Liver (tissue), 9 donors: Measurements from ENCODE around the gene GNG8. TPM values are rescaled to one million over a fixed set of nuclear protein-coding genes. Genes with fewer than 3 reads are reported as not detected.
A peak's percentile ranks its signal among the peaks of the same experiment; 100 is the strongest.

Experiments
- DNase-seq: peaks from one replicate; pipeline ENCODE4 v3.0.0-alpha.2; 2017; ENCODE audit warnings: low spot score
- H3K27ac ChIP-seq, 2 donors: one replicate each; pipeline ENCODE4 v1.7.0; 2013; ENCODE audit warnings: inconsistent platforms in 2 of 2, low read length in 2 of 2, control low read depth in 1 of 2, low read depth in 1 of 2, mild to moderate bottlenecking in 1 of 2
- H3K27me3 ChIP-seq, 4 donors: one replicate each; pipeline versions ENCODE4 v1.6.1 to v1.7.0; 2013; ENCODE audit warnings: low read length in 3 of 4, inconsistent platforms in 1 of 4, mild to moderate bottlenecking in 1 of 4, moderate library complexity in 1 of 4; ENCODE audit not compliant: control insufficient read depth in 4 of 4, insufficient read depth in 4 of 4
- H3K36me3 ChIP-seq, 4 donors: one replicate each; pipeline versions ENCODE4 v1.6.1 to v1.7.0; 2013; ENCODE audit warnings: low read length in 3 of 4, mild to moderate bottlenecking in 3 of 4, low read depth in 1 of 4, moderate library complexity in 1 of 4; ENCODE audit not compliant: control insufficient read depth in 4 of 4, insufficient read depth in 3 of 4
- H3K4me1 ChIP-seq, 4 donors: one replicate each; pipeline versions ENCODE4 v1.6.1 to v1.7.0; 2013; ENCODE audit warnings: low read length in 3 of 4, mild to moderate bottlenecking in 3 of 4, moderate library complexity in 1 of 4; ENCODE audit not compliant: control insufficient read depth in 4 of 4, insufficient read depth in 4 of 4
- H3K4me3 ChIP-seq, 3 donors: one replicate each; pipeline versions ENCODE4 v1.6.1 to v1.7.0; 2013; ENCODE audit warnings: low read length in 3 of 3, control low read depth in 1 of 3, low read depth in 1 of 3, mild to moderate bottlenecking in 1 of 3
- H3K9ac ChIP-seq, 2 donors: one replicate each; pipeline ENCODE4 v1.7.0; 2013; ENCODE audit warnings: low read length in 2 of 2, mild to moderate bottlenecking in 2 of 2, moderate library complexity in 2 of 2, control low read depth in 1 of 2, low read depth in 1 of 2
- H3K9me3 ChIP-seq, 4 donors: one replicate each; pipeline versions ENCODE4 v1.6.1 to v1.7.0; 2013; ENCODE audit warnings: low read length in 3 of 4; ENCODE audit not compliant: control insufficient read depth in 4 of 4
- ATF3 ChIP-seq: IDR thresholded peaks from 2 replicates; pipeline ENCODE4 v1.6.1; 2016; ENCODE audit warnings: antibody characterized with exemption
- CTCF ChIP-seq: fragments of 150-350 bp; IDR thresholded peaks from 2 replicates; pipeline ENCODE4 v1.5.1; 2017; ENCODE audit warnings: improper control_type of control experiment, low read depth, low read length; ENCODE audit not compliant: missing input control
- EGR1 ChIP-seq, 2 donors: IDR thresholded peaks; 2 replicates each; pipeline ENCODE4 v1.6.1; 2016 to 2018; ENCODE audit warnings: antibody characterized with exemption in 2 of 2, low read depth in 2 of 2
- FOXA1 ChIP-seq: IDR thresholded peaks from 2 replicates; pipeline ENCODE4 v1.6.1; 2016; ENCODE audit warnings: antibody characterized with exemption
- FOXA2 ChIP-seq: IDR thresholded peaks from 2 replicates; pipeline ENCODE4 v1.6.1; 2016; ENCODE audit warnings: antibody characterized with exemption
- GABPA ChIP-seq, 2 donors: IDR thresholded peaks in 1 of 2; conservative IDR thresholded peaks in 1 of 2; 2 replicates each; pipeline ENCODE4 v1.6.1; 2016; ENCODE audit warnings: antibody characterized with exemption in 2 of 2, mild to moderate bottlenecking in 1 of 2, moderate library complexity in 1 of 2
- HNF4A ChIP-seq, 2 donors: conservative IDR thresholded peaks; 2 replicates each; pipeline ENCODE4 v1.6.1; 2016; ENCODE audit warnings: antibody characterized with exemption in 2 of 2, mild to moderate bottlenecking in 2 of 2
- HNF4G ChIP-seq: IDR thresholded peaks from 2 replicates; pipeline ENCODE4 v1.6.1; 2016; ENCODE audit warnings: antibody characterized with exemption
- JUND ChIP-seq, 2 donors: IDR thresholded peaks; 2 replicates each; pipeline ENCODE4 v1.6.1; 2016; ENCODE audit warnings: antibody characterized with exemption in 2 of 2
- MAX ChIP-seq: IDR thresholded peaks from 2 replicates; pipeline ENCODE4 v1.6.1; 2016; ENCODE audit warnings: antibody characterized with exemption
- NR2F2 ChIP-seq: IDR thresholded peaks from 2 replicates; pipeline ENCODE4 v1.6.1; 2016; ENCODE audit warnings: antibody characterized with exemption
- RAD21 ChIP-seq, 2 donors: IDR thresholded peaks; 2 replicates each; pipeline ENCODE4 v1.6.1; 2016; ENCODE audit warnings: antibody characterized with exemption in 2 of 2, mild to moderate bottlenecking in 2 of 2
- REST ChIP-seq: IDR thresholded peaks from 2 replicates; pipeline ENCODE4 v1.6.1; 2016; ENCODE audit warnings: antibody characterized with exemption, mild to moderate bottlenecking
- RXRA ChIP-seq, 2 donors: IDR thresholded peaks; 2 replicates each; pipeline ENCODE4 v1.6.1; 2017 to 2018; ENCODE audit warnings: antibody characterized with exemption in 2 of 2, mild to moderate bottlenecking in 1 of 2
- SP1 ChIP-seq: IDR thresholded peaks from 2 replicates; pipeline ENCODE4 v1.6.1; 2018; ENCODE audit warnings: antibody characterized with exemption, mild to moderate bottlenecking
- TAF1 ChIP-seq: conservative IDR thresholded peaks from 2 replicates; pipeline ENCODE4 v1.6.1; 2016; ENCODE audit warnings: antibody characterized with exemption, mild to moderate bottlenecking
- YY1 ChIP-seq: IDR thresholded peaks from 2 replicates; pipeline ENCODE4 v1.6.1; 2016; ENCODE audit warnings: antibody characterized with exemption, mild to moderate bottlenecking
- ZBTB33 ChIP-seq: IDR thresholded peaks from 2 replicates; pipeline ENCODE4 v1.6.1; 2016; ENCODE audit warnings: antibody characterized with exemption
- WGBS: extraction: QIAGEN DNeasy Blood & Tissue Kit; methylation state at CpG from one replicate; pipeline ENCODE4 v1.1.7; 2013; 5-methylcytosine and 5-hydroxymethylcytosine counted together
- polyA plus RNA-seq, 2 donors: library from polyadenylated mRNA; stranded (reverse) in 1 of 2; unstranded in 1 of 2; fragments of 200-250 nt in 1 of 2; fragments of >200 nt in 1 of 2; fragmentation: Nextera tagmentation in 1 of 2; extraction: Ambion mirVana in 1 of 2; gene quantifications; one replicate each; pipeline versions ENCODE4 v1.2.1 to v1.2.3, GENCODE V29; 2013 to 2015
- total RNA-seq, 2 donors: library from RNA; depleted of rRNA; stranded (reverse); fragments of >200 nt; gene quantifications; one replicate each; pipeline ENCODE4 v1.2.3, GENCODE V29; 2014
- donor health status: healthy.
- donor health status: healthy.
- donor health status: healthy.
- donor health status: healthy.
- donor health status: healthy.

The GNG8 gene
- total and polyA plus RNA-seq, 4 donors = not detected

GRCh38 chr19:46602392-46603194 is 33.4 kb downstream of the GNG8 start:
- Histone ChIP-seq H3K4me3 (peak overlapping the region; percentile 71 to 95 (median 80)), H3K27me3 (no peaks in the 10 kb centered on the region), H3K4me1 (peaks cover 12 to 51% (median 44%) of the 10 kb centered on the region in 4 donors), H3K27ac (peak overlapping the region; percentile 72 to 87), H3K36me3 (peaks cover 1 to 6% (median 2%) of the 10 kb centered on the region in 4 donors), H3K9me3 (peaks cover 0 to 2% (median under 1%) of the 10 kb centered on the region in 4 donors), H3K9ac (peak overlapping the region; percentile 63 to 96)
- TF ChIP-seq GABPA (IDR thresholded peaks at IDR 0.05 in 1 of 2, conservative IDR thresholded peaks at IDR 0.05 in 1 of 2) = no peak
- no peak for TF ChIP-seq RXRA (IDR thresholded peaks at IDR 0.05)
- TF ChIP-seq NR2F2 = no peak
- no peak for TF ChIP-seq JUND (IDR thresholded peaks at IDR 0.05)
- TF ChIP-seq HNF4A (conservative IDR thresholded peaks at IDR 0.05) = no peak
- TF ChIP-seq FOXA2 = no peak
- no peak for TF ChIP-seq ATF3
- TF ChIP-seq FOXA1 = no peak
- TF ChIP-seq HNF4G = no peak
- TF ChIP-seq ZBTB33 = no peak
- TF ChIP-seq TAF1 = no peak
- TF ChIP-seq YY1 = no peak
- TF ChIP-seq MAX = no peak
- no peak for TF ChIP-seq CTCF
- no peak for TF ChIP-seq SP1
- no peak for TF ChIP-seq RAD21 (IDR thresholded peaks at IDR 0.05)
- no peak for TF ChIP-seq REST
- TF ChIP-seq EGR1 (IDR thresholded peaks at IDR 0.05; ENCODE audit: low read depth in 2 of 2) = no peak
- WGBS = 6% methylated on average over 23 of the region's 23 CpGs
- no peak for DNase-seq
